Endothelial cell of umbilical vein (primary cell): Measurements from ENCODE around the gene MARF1. TPM values are rescaled to one million over a fixed set of nuclear protein-coding genes. Genes with fewer than 3 reads are reported as not detected.

Source experiments
- BruUV-seq: library from RNA; stranded (reverse); fragments of 400-500 nt; replicated peaks from 2 replicates; lab custom pipeline; 2021; lab: Mats Ljungman, UMichigan
- CTCF ChIA-PET: fragments of 300-600, 350-600 bp; sonication (Branson Sonifier 250); formaldehyde crosslinking; loops from one replicate; lab custom pipeline; 2021; ENCODE audit warnings: antibody characterized with exemption, inconsistent platforms; lab: Charles Lee
- POLR2A ChIA-PET: fragments of 300-600, 350-600 bp; sonication (Branson Sonifier 250); formaldehyde crosslinking; loops from one replicate; lab custom pipeline; 2021; ENCODE audit warnings: antibody characterized with exemption, inconsistent platforms; lab: Charles Lee
- DNase-seq: peaks from one replicate; pipeline ENCODE4 v3.0.0-alpha.2; 2011; ENCODE audit warnings: low read depth, low spot score
- FAIRE-seq: peaks from 2 replicates; lab custom pipeline; 2011; peaks lifted over from hg19 to GRCh38; lab: Jason Lieb, UNC
- H2AFZ ChIP-seq: 2 replicates; pipeline ENCODE4 v1.6.0; 2012; ENCODE audit warnings: low read depth, low read length, control low read depth, inconsistent platforms
- H3K27ac ChIP-seq: 2 replicates; pipeline ENCODE4 v1.5.1; 2011; ENCODE audit warnings: low read depth, mild to moderate bottlenecking, control low read depth, low read length, moderate library complexity; ENCODE audit not compliant: insufficient read depth
- H3K27me3 ChIP-seq, 2 experiments: 2 replicates each; pipeline versions ENCODE4 v1.6.0 to v1.6.1; 2011; ENCODE audit warnings: low read length in 2 of 2, mixed read lengths in 1 of 2; ENCODE audit not compliant: control insufficient read depth in 2 of 2, insufficient read depth in 2 of 2
- H3K36me3 ChIP-seq, 2 experiments: 2 replicates in 1 of 2; 3 replicates in 1 of 2; pipeline ENCODE4 v1.5.1; 2011; ENCODE audit warnings: low read length in 2 of 2, mild to moderate bottlenecking in 1 of 2, moderate library complexity in 1 of 2; ENCODE audit not compliant: control insufficient read depth in 2 of 2, insufficient read depth in 2 of 2; ENCODE audit errors: extremely low read depth in 1 of 2
- H3K4me1 ChIP-seq: 3 replicates; pipeline ENCODE4 v1.5.1; 2011; ENCODE audit warnings: mild to moderate bottlenecking, low read length; ENCODE audit not compliant: control insufficient read depth, insufficient read depth; ENCODE audit errors: extremely low read depth
- H3K4me2 ChIP-seq: 2 replicates; pipeline ENCODE4 v1.6.1; 2011; ENCODE audit warnings: low read length, control low read depth, mixed read lengths; ENCODE audit not compliant: insufficient read depth
- H3K4me3 ChIP-seq, 3 experiments: fragments of 200-600 bp in 1 of 3; sonication (generic), shearing (Covaris generic) in 1 of 3; replicated peaks in 1 of 3; 2 replicates each; pipeline ENCODE4 v1.5.1; 2011 to 2016; ENCODE audit warnings: control low read depth in 3 of 3, low read length in 3 of 3, mild to moderate bottlenecking in 2 of 3, inconsistent platforms in 1 of 3, low read depth in 1 of 3, moderate library complexity in 1 of 3; ENCODE audit not compliant: insufficient read depth in 1 of 3
- H3K79me2 ChIP-seq: 2 replicates; pipeline ENCODE4 v1.6.0; 2012; ENCODE audit warnings: low read length, inconsistent platforms; ENCODE audit not compliant: control insufficient read depth, insufficient read depth
- H3K9ac ChIP-seq: replicated peaks from 2 replicates; pipeline ENCODE3; 2011; ENCODE audit warnings: low read length, control low read depth; ENCODE audit not compliant: insufficient read depth; ENCODE audit errors: extremely low read depth
- H3K9me1 ChIP-seq: replicated peaks from 3 replicates; pipeline ENCODE4 v1.6.0; 2011; ENCODE audit warnings: mild to moderate bottlenecking, low read length; ENCODE audit not compliant: control insufficient read depth, insufficient read depth; ENCODE audit errors: extremely low read depth
- H3K9me3 ChIP-seq: replicated peaks from 2 replicates; pipeline ENCODE4 v1.5.1; 2012; ENCODE audit warnings: low read length, inconsistent platforms; ENCODE audit not compliant: control insufficient read depth, insufficient read depth
- H4K20me1 ChIP-seq: replicated peaks from 2 replicates; pipeline ENCODE3; 2011; ENCODE audit warnings: mild to moderate bottlenecking, low read length; ENCODE audit not compliant: control insufficient read depth, insufficient read depth; ENCODE audit errors: extremely low read depth
- CTCF ChIP-seq, 2 donors: IDR thresholded peaks; 1 replicate in 1 of 2; 2 replicates in 1 of 2; pipeline ENCODE4 v1.5.1; 2011; ENCODE audit warnings: low read length in 2 of 2, mild to moderate bottlenecking in 2 of 2, moderate library complexity in 2 of 2, control low read depth in 1 of 2, inconsistent platforms in 1 of 2, low read depth in 1 of 2; ENCODE audit not compliant: insufficient read depth in 1 of 2; ENCODE audit errors: extremely low read depth in 1 of 2
- EZH2 ChIP-seq: IDR thresholded peaks from 2 replicates; pipeline ENCODE4 v1.6.1; 2012; ENCODE audit warnings: borderline replicate concordance, low read depth, mild to moderate bottlenecking, moderate library complexity, low read length, inconsistent platforms; ENCODE audit not compliant: severe bottlenecking
- FOS ChIP-seq: IDR thresholded peaks from 2 replicates; pipeline ENCODE4 v1.6.1; 2011; ENCODE audit warnings: mild to moderate bottlenecking, low read length, moderate library complexity, borderline replicate concordance; ENCODE audit not compliant: insufficient read depth
- GATA2 ChIP-seq: IDR thresholded peaks from 2 replicates; pipeline ENCODE4 v1.7.0; 2011; ENCODE audit warnings: low read depth, mild to moderate bottlenecking, moderate library complexity, mixed read lengths, low read length; ENCODE audit not compliant: insufficient read length, insufficient read depth
- JUN ChIP-seq: IDR thresholded peaks from 2 replicates; pipeline ENCODE4 v1.6.1; 2011; ENCODE audit warnings: borderline replicate concordance, low read depth; ENCODE audit not compliant: insufficient read length, insufficient read depth
- MYC ChIP-seq: IDR thresholded peaks from one replicate; pipeline ENCODE4 v1.6.1; 2011; ENCODE audit warnings: mild to moderate bottlenecking, low read depth, low read length
- POLR2A ChIP-seq: IDR thresholded peaks from 2 replicates; pipeline ENCODE4 v1.6.1; 2012; ENCODE audit warnings: low read depth, mild to moderate bottlenecking, control low read depth, low read length
- POLR2AphosphoS5 ChIP-seq: IDR thresholded peaks from 2 replicates; pipeline ENCODE4 v1.6.1; 2012; ENCODE audit warnings: low read depth, mild to moderate bottlenecking, control low read depth, low read length, moderate library complexity; ENCODE audit not compliant: insufficient read depth
- dilution Hi-C: fragments of 300-500 bp; cut with MboI; formaldehyde crosslinking; loops from one replicate; pipeline ENCODE4 v1.15.0; 2019; ENCODE audit warnings: low sequenced_read_pairs; ENCODE audit not compliant: extremely low pct_ligation_motif_present
- intact Hi-C: fragments of 100-400 bp; cut with micrococcal nuclease; formaldehyde crosslinking; loops from one replicate; pipeline ENCODE4 v1.10.0; 2022
- polyA plus RNA-seq, 4 experiments: library from polyadenylated mRNA; depleted of rRNA in 3 of 4; stranded (reverse) in 3 of 4; unstranded in 1 of 4; fragments of >200 nt; gene quantifications; 2 replicates each; pipeline versions ENCODE4 v1.2.1 to v1.2.3, GENCODE V29; 2011 to 2012; ENCODE audit warnings: missing spikeins in 1 of 4
- total RNA-seq: library from RNA; stranded (reverse); gene quantifications from 2 replicates; pipeline ENCODE4 v1.2.3, GENCODE V29; 2021
- TF ChIP-seq, protein P1 (sequence below): IDR thresholded peaks from 2 replicates; pipeline ENCODE4 v1.6.1; 2011; ENCODE audit not compliant: insufficient read depth, insufficient read length

MARF1 gene
- total and polyA plus RNA-seq, 2 donors (not counting 3 experiments of a cell fraction or from before 2014, with no cell fraction given) = 14.6 to 58.5 TPM

DNA sequence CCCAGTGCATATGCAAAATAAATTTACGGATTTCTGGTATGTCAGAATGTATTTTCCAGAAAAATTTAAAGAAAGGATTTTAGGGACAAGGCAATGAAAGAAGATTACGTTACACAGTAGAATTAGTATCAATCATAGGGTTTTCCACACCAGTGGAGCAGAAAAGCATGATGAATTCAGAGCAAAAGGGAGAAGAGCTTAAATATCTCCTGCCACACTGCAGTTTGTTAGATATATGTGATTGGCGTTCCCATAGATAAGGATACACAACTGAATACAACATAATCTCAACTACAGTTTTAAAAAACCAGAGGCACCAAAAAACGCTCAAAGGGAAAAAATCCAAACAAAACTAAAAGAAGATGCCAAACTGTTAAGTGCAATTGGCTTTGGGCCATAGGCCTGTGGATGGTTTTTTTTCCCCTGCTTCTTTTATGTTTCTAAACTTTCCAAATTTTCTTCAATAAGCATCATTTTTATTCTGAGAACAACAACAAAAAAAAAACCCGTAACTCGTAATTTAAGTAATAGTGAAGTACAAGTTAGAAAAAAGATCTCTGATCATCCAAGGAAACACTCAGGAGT, 22.3 kb downstream of the MARF1 start:
- intact Hi-C loops = no loop called here
- Histone ChIP-seq H3K27ac (no peak overlapping the region), H3K4me2 (no peak overlapping the region), H3K4me3 (no peak overlapping the region), H4K20me1 (no peaks in the 10 kb centered on the region), H3K9me1 (no peaks in the 10 kb centered on the region), H3K27me3 (no peaks in the 10 kb centered on the region), H3K36me3 (peaks cover 28 to 50% of the 10 kb centered on the region in 2 experiments), H3K9ac (no peak overlapping the region), H2AFZ (no peak overlapping the region), H3K4me1 (no peaks in the 10 kb centered on the region), H3K9me3 (no peaks in the 10 kb centered on the region), H3K79me2 (no peaks in the 10 kb centered on the region)
- no TSS peak for BruUV-seq
- POLR2A ChIA-PET = no interaction called here
- DNase-seq (no peak), FAIRE-seq (no peak)
- dilution Hi-C loops = no loop called here
- CTCF ChIA-PET = interaction anchor here (1.2 kb wide), 1 partner anchor 10 kb away, joined by 3 read pairs; no protein-coding TSS in a partner anchor
- no peak for TF ChIP-seq MYC
- no peak for TF ChIP-seq POLR2A
- TF ChIP-seq, protein P1, sequence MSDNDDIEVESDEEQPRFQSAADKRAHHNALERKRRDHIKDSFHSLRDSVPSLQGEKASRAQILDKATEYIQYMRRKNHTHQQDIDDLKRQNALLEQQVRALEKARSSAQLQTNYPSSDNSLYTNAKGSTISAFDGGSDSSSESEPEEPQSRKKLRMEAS = no peak
- TF ChIP-seq POLR2AphosphoS5 = no peak
- no peak for TF ChIP-seq CTCF (IDR thresholded peaks at IDR 0.05; ENCODE audit: extremely low read depth in 1 of 2, insufficient read depth in 1 of 2, low read depth in 1 of 2, low read length in 2 of 2)
- no peak for TF ChIP-seq JUN
- TF ChIP-seq GATA2 = no peak
- TF ChIP-seq FOS = no peak
- TF ChIP-seq EZH2 = no peak
